Coronary artery (tissue), 2 donors: ENCODE data around the gene ORC4.

Source experiments
- DNase-seq: peaks from one replicate; pipeline ENCODE4 v3.0.0-alpha.2; 2017; ENCODE audit warnings: low spot score
- H3K27ac ChIP-seq, 2 donors: fragments of 200-600 bp; sonication (generic); one replicate each; pipeline ENCODE4 v1.5.1; 2016 to 2019
- H3K4me3 ChIP-seq: fragments of 200-600 bp; sonication (generic); 2 replicates; pipeline ENCODE4 v1.5.1; 2016; ENCODE audit warnings: mild to moderate bottlenecking, moderate library complexity
- CTCF ChIP-seq: fragments of 200-600 bp; sonication (generic); IDR thresholded peaks from one replicate; pipeline ENCODE4 v1.5.1; 2019; ENCODE audit warnings: antibody characterized with exemption

ORC4 gene

DNA sequence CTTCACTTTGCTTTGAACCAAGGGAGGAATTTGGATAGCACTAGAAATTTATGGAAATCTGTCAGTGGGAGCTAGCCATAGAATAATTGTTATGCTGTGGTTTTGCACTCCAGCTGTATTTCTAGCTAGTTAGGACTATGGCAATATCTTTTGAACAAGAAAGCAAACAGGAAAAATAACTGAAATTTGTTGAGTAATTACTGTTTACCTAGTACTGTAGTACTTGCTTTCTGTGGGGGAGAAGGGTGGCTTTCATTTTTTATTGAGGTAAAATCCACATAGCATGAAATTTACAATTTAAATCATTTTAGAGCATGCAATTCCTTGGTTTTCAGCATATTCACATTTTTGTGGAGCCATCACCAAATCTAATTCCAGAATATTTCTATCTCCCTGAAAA, 28.7 kb upstream of the ORC4 start:
- Histone ChIP-seq H3K4me3 (no peak overlapping the region), H3K27ac (no peak overlapping the region)
- TF ChIP-seq CTCF, result no peak
- DNase-seq, result no peak

GRCh38 chr2:148048475-148049221, 28.1 kb upstream of the ORC4 start:
- no peak overlapping the region for H3K4me3 ChIP-seq
- no peak for DNase-seq
- TF ChIP-seq CTCF, result no peak
- no peak overlapping the region for H3K27ac ChIP-seq

- DNase-seq, result no peak
- TF ChIP-seq CTCF, result no peak
- Histone ChIP-seq H3K4me3 (no peak overlapping the region), H3K27ac (no peak overlapping the region)
Measured at GRCh38 chr2:148046802-148047201, 26.3 kb upstream of the ORC4 start.

- Histone ChIP-seq H3K4me3 (no peak overlapping the region), H3K27ac (no peak overlapping the region)
- TF ChIP-seq CTCF, result no peak
- no peak for DNase-seq
Measured at GRCh38 chr2:148044322-148044721, 23.8 kb upstream of the ORC4 start.

DNA sequence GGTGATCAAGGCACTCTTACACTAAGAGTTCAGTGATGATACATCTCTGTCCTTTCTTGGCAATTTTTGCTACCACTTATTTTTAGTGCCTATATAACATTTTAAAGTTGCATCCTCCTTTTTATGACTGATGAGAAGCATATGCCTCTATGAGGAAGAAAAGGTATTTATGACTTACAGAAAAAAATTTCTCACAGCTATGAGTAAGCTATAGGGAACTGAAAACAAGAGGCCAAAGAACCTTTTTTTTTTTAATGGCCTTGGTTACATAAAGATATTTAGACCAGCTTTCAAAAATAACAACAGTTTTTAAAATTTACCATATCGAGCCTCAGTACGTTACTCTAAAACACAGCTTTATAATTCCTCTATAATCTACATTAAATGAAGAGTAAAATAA, 21.7 kb upstream of the ORC4 start:
- Histone ChIP-seq H3K27ac (no peak overlapping the region), H3K4me3 (no peak overlapping the region)
- TF ChIP-seq CTCF, result no peak
- no peak for DNase-seq

GRCh38 chr2:148039783-148040182, 19.2 kb upstream of the ORC4 start:
- DNase-seq, result no peak
- no peak for TF ChIP-seq CTCF
- no peak overlapping the region for H3K27ac ChIP-seq
- H3K4me3 ChIP-seq, result no peak overlapping the region

GRCh38 chr2:148032215-148032614, 11.7 kb upstream of the ORC4 start:
- no peak overlapping the region for H3K4me3 ChIP-seq
- no peak for TF ChIP-seq CTCF
- H3K27ac ChIP-seq, result no peak overlapping the region
- no peak for DNase-seq
